Osteocyte (in vitro differentiated cells): Measurements from ENCODE around the gene MAPK13. TPM values are rescaled to one million over a fixed set of nuclear protein-coding genes. Genes with fewer than 3 reads are reported as not detected.

ENCODE experiments used
- DNase-seq: peaks from one replicate; pipeline ENCODE4 v3.0.0; 2021; ENCODE audit warnings: mixed read lengths; ENCODE audit not compliant: unreplicated experiment; ENCODE audit errors: extremely low spot score
- H3K27ac Mint-ChIP-seq: one replicate; pipeline ENCODE4 v1.8.0; 2021; ENCODE audit warnings: mild to moderate bottlenecking, mixed read lengths; ENCODE audit not compliant: unreplicated experiment
- H3K27me3 Mint-ChIP-seq: one replicate; pipeline ENCODE4 v1.8.0; 2021; ENCODE audit warnings: mixed read lengths; ENCODE audit not compliant: unreplicated experiment
- H3K36me3 Mint-ChIP-seq: one replicate; pipeline ENCODE4 v1.8.0; 2021; ENCODE audit warnings: mixed read lengths; ENCODE audit not compliant: unreplicated experiment
- H3K4me1 Mint-ChIP-seq: one replicate; pipeline ENCODE4 v1.8.0; 2021; ENCODE audit warnings: mixed read lengths; ENCODE audit not compliant: unreplicated experiment
- H3K4me3 Mint-ChIP-seq: one replicate; pipeline ENCODE4 v1.8.0; 2021; ENCODE audit warnings: mild to moderate bottlenecking, moderate library complexity, mixed read lengths; ENCODE audit not compliant: unreplicated experiment
- H3K9me3 Mint-ChIP-seq: one replicate; pipeline ENCODE4 v1.8.0; 2021; ENCODE audit warnings: mixed read lengths; ENCODE audit not compliant: unreplicated experiment
- total RNA-seq: library from RNA; stranded (reverse); gene quantifications from 2 replicates; pipeline ENCODE4 v1.2.1, GENCODE V29; 2021
- TF ChIP-seq, protein P1 (sequence below): fragments of 200-600 bp; sonication (generic); IDR thresholded peaks from 2 replicates; pipeline ENCODE4 v1.5.0; 2021; ENCODE audit warnings: antibody characterized with exemption, mild to moderate bottlenecking, moderate library complexity

Gene MAPK13
- total RNA-seq, 1 donor from 2014 or later, result 1.5 TPM

DNA sequence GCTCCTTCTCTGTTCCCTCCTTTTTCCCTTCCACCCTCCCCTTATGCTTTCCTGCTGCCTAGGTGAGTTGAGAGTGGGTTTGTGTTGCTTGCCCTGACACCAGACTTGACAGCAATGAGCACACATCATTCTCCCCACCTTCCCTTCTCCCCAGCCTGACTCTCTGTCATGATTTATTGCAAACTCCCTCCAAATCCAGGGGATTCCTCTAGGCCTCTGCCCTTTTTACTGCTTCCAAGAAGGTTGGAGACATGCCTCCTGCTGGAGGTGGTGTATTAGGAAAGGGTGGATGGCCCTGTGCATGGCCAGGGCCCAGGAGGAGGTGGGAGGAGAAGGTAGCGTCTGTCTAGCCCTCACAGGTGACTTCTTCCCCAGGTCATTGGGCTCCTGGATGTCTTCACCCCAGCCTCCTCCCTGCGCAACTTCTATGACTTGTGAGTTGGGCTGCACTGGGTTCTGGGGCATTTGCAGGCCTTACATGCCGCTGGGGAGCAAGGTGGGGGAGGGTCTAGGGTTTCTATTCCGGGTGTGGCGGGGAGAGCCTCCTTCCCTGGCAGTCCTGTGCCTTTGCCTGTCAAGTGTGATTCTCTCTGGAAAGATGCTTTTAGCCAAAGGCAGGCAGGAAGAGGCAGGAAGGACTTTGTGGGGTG, 2.1 kb downstream of the MAPK13 start:
- no peaks in the 10 kb centered on the region for H3K9me3 Mint-ChIP-seq
- no peak overlapping the region for H3K27ac Mint-ChIP-seq
- DNase-seq, result no peak
- no peaks in the 10 kb centered on the region for H3K27me3 Mint-ChIP-seq
- TF ChIP-seq, protein P1, sequence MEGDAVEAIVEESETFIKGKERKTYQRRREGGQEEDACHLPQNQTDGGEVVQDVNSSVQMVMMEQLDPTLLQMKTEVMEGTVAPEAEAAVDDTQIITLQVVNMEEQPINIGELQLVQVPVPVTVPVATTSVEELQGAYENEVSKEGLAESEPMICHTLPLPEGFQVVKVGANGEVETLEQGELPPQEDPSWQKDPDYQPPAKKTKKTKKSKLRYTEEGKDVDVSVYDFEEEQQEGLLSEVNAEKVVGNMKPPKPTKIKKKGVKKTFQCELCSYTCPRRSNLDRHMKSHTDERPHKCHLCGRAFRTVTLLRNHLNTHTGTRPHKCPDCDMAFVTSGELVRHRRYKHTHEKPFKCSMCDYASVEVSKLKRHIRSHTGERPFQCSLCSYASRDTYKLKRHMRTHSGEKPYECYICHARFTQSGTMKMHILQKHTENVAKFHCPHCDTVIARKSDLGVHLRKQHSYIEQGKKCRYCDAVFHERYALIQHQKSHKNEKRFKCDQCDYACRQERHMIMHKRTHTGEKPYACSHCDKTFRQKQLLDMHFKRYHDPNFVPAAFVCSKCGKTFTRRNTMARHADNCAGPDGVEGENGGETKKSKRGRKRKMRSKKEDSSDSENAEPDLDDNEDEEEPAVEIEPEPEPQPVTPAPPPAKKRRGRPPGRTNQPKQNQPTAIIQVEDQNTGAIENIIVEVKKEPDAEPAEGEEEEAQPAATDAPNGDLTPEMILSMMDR, result no peak
- H3K4me1 Mint-ChIP-seq, result peaks cover 14% of the 10 kb centered on the region
- H3K36me3 Mint-ChIP-seq, result no peaks in the 10 kb centered on the region
- H3K4me3 Mint-ChIP-seq, result no peak overlapping the region

DNA sequence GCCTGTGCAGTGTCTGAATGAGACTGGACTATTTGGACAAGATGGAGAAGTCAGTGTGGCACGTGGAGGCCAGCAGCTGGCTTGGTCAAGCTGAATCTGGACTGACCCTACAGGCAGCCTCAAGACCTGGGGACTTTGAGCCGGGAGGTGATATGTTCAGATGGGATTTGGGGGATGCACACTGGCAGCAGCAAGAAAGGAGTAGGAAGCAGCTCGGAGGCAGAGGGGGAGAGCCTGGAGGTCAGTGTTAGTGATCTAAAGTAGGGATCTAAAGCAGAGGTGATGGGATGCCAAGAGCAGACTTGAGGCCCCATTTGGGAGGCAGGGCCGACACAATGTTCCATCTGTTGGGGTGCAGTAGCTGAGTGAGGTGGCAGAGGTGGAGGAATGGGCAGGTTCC, 2.8 kb downstream of the MAPK13 start:
- TF ChIP-seq, protein P1, result no peak
- no peak overlapping the region for H3K4me3 Mint-ChIP-seq
- H3K27me3 Mint-ChIP-seq, result no peaks in the 10 kb centered on the region
- no peak overlapping the region for H3K27ac Mint-ChIP-seq
- DNase-seq, result no peak
- peaks cover 10% of the 10 kb centered on the region for H3K4me1 Mint-ChIP-seq
- no peaks in the 10 kb centered on the region for H3K36me3 Mint-ChIP-seq
- no peaks in the 10 kb centered on the region for H3K9me3 Mint-ChIP-seq

DNA sequence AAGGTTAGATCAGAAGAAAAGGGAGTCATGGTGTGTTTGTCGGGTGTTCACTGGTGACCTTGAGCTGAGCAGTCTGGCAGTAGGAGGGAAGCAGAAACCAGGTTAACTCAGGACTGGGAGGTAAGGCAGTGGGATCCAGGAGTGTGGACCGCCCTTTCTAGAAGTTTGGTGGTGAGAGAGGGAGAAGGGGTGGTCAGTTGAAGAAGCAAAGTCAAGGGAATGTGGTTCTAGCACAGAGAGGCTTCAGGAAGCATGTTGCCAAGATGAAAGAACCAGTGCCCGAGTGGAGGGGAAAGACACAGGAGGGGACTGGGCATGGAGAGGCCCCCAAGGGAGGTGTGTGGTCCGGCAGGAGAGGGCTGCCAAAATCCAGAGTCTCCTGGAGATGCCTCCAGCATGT, 3.6 kb downstream of the MAPK13 start:
- Mint-ChIP-seq H3K36me3 (no peaks in the 10 kb centered on the region), H3K27ac (no peak overlapping the region), H3K9me3 (no peaks in the 10 kb centered on the region), H3K27me3 (no peaks in the 10 kb centered on the region), H3K4me3 (no peak overlapping the region), H3K4me1 (peaks cover 10% of the 10 kb centered on the region)
- TF ChIP-seq, protein P1, result no peak
- no peak for DNase-seq

DNA sequence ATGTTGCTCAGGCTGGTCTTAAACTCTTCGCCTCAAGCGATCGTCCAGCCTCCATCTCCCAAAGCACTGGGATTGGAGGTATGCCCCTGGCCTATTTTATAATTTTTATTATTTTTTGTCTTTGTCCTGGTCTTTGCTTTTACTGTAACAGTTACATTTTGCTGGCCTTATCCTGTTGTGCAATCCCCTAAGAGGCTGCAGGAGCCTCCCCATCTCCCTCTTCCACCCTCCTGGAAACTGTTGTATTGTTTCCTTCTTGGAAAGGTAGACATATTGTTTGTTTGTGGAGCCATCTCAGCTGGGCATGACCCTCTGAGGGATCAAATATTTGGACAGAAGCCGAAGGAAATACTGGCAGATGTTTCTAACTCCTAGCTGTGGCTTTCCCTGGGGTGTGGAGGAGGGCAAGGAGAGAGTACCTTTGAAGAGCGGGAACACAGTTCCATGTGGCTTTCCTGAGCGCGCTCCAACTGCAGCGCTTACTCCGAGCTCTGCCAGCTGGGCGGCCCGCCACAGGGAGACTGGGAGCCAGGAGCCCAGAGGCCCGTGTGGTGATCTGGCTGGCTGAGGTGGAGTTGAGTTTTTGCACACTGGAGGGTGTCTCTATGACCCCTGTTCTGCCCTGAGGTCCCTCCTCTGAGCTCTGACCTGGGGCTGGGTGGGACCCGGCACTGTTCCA, 4.9 kb downstream of the MAPK13 start:
- no peaks in the 10 kb centered on the region for H3K36me3 Mint-ChIP-seq
- H3K4me3 Mint-ChIP-seq, result no peak overlapping the region
- H3K27me3 Mint-ChIP-seq, result no peaks in the 10 kb centered on the region
- H3K4me1 Mint-ChIP-seq, result peaks cover 6% of the 10 kb centered on the region
- no peaks in the 10 kb centered on the region for H3K9me3 Mint-ChIP-seq
- TF ChIP-seq, protein P1, result no peak
- DNase-seq, result no peak
- no peak overlapping the region for H3K27ac Mint-ChIP-seq

DNA sequence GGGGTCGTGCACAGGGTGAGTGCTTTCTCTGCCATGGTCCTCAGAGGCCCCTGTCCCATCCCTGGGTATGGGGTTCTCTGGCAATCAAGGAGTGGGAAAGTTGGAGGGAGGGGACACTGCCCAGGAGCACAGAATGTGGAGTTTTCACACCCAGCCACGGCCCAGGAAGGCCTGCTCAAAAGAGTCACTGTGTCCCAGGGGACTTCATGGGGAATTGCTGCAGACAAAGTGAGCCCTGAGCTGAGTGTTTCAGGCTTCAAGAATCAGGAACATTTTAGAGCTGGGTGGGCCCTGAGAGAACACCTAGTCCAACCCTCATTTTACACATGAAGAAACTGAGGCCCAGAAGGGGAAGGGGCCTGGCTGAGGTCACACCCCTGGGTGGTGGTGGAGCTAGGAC, 5.7 kb downstream of the MAPK13 start:
- Mint-ChIP-seq H3K4me1 (peaks cover 6% of the 10 kb centered on the region), H3K27me3 (no peaks in the 10 kb centered on the region), H3K9me3 (no peaks in the 10 kb centered on the region), H3K36me3 (no peaks in the 10 kb centered on the region), H3K27ac (no peak overlapping the region), H3K4me3 (no peak overlapping the region)
- DNase-seq, result no peak
- TF ChIP-seq, protein P1, result no peak
